Nephron progenitor cell (in vitro differentiated cells): ENCODE measurements around the gene PALD1.
A peak's percentile ranks its signal among the peaks of the same experiment; 100 is the strongest.

Source experiments
- DNase-seq: peaks from one replicate; pipeline ENCODE4 v3.0.0; 2021
- H3K27ac Mint-ChIP-seq: 2 replicates; pipeline ENCODE4 v1.8.0; 2021; ENCODE audit warnings: mild to moderate bottlenecking, moderate library complexity, mixed read lengths
- H3K27me3 Mint-ChIP-seq: 2 replicates; pipeline ENCODE4 v1.8.0; 2021; ENCODE audit warnings: mild to moderate bottlenecking, low read depth, mixed read lengths; ENCODE audit not compliant: poor library complexity
- H3K36me3 Mint-ChIP-seq: 2 replicates; pipeline ENCODE4 v1.8.0; 2021; ENCODE audit warnings: low read depth, mixed read lengths
- H3K4me1 Mint-ChIP-seq: 2 replicates; pipeline ENCODE4 v1.8.0; 2021; ENCODE audit warnings: mixed read lengths
- H3K4me3 Mint-ChIP-seq: 2 replicates; pipeline ENCODE4 v1.8.0; 2021; ENCODE audit warnings: mild to moderate bottlenecking, moderate library complexity, mixed read lengths
- H3K9me3 Mint-ChIP-seq: 2 replicates; pipeline ENCODE4 v1.8.0; 2021; ENCODE audit warnings: mild to moderate bottlenecking, moderate library complexity, mixed read lengths
- TF ChIP-seq, protein P1 (sequence below): fragments of 200-600 bp; sonication (generic); IDR thresholded peaks from 2 replicates; pipeline ENCODE4 v1.5.0; 2021; ENCODE audit warnings: antibody characterized with exemption

The PALD1 gene

DNA sequence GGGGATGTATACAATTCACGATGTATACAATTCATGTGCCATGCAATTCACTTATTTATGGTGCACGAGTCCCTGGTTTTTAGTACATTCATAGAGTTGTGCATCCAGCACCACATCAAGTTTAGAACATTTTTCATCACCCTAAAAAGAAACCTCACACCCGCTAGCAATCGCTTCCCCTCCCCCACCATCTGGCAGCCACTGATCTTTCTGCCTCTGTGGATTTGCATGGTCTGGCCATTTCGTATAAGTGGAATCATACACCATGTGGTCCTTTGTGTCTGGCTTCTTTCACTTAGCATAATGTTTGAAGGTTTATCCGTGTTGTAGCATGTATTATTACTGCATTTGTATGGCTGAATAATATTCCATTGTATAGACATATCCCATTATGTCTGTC is 71.9 kb downstream of the PALD1 start:
- TF ChIP-seq, protein P1, sequence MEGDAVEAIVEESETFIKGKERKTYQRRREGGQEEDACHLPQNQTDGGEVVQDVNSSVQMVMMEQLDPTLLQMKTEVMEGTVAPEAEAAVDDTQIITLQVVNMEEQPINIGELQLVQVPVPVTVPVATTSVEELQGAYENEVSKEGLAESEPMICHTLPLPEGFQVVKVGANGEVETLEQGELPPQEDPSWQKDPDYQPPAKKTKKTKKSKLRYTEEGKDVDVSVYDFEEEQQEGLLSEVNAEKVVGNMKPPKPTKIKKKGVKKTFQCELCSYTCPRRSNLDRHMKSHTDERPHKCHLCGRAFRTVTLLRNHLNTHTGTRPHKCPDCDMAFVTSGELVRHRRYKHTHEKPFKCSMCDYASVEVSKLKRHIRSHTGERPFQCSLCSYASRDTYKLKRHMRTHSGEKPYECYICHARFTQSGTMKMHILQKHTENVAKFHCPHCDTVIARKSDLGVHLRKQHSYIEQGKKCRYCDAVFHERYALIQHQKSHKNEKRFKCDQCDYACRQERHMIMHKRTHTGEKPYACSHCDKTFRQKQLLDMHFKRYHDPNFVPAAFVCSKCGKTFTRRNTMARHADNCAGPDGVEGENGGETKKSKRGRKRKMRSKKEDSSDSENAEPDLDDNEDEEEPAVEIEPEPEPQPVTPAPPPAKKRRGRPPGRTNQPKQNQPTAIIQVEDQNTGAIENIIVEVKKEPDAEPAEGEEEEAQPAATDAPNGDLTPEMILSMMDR: no peak
- no peaks in the 10 kb centered on the region for H3K27me3 Mint-ChIP-seq

DNA sequence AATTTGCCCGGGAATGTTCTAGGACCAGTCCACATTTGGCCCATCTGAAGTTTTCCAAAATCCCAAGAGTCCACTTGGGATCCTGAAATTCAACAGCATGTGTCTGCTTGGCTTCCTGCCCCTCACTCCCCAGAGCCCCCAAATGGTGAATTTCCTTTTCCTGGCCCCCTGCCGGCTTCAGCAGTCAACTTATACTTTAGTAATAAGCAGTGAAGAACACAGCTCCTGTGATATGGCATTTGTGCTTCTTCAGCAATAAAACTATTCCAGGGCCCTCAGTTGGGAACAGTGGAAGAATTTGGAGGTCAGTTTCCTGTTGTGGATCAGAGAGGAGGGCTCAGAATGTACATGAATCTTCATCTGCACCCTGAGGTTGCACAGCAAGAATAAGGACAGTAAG is 72.9 kb downstream of the PALD1 start:
- H3K4me3 Mint-ChIP-seq: no peak overlapping the region
- H3K27ac Mint-ChIP-seq: no peak overlapping the region
- H3K4me1 Mint-ChIP-seq: peaks cover 27% of the 10 kb centered on the region
- H3K9me3 Mint-ChIP-seq: no peaks in the 10 kb centered on the region
- peaks cover 18% of the 10 kb centered on the region for H3K36me3 Mint-ChIP-seq
- TF ChIP-seq, protein P1: no peak
- H3K27me3 Mint-ChIP-seq: no peaks in the 10 kb centered on the region
- DNase-seq: no peak

More for the DNA sequence above, 71.9 kb downstream of the PALD1 start:
- H3K4me3 Mint-ChIP-seq: no peak overlapping the region
- H3K9me3 Mint-ChIP-seq: no peaks in the 10 kb centered on the region
- no peak for DNase-seq
- H3K27ac Mint-ChIP-seq: no peak overlapping the region
- peaks cover 13% of the 10 kb centered on the region for H3K36me3 Mint-ChIP-seq
- peaks cover 27% of the 10 kb centered on the region for H3K4me1 Mint-ChIP-seq

DNA sequence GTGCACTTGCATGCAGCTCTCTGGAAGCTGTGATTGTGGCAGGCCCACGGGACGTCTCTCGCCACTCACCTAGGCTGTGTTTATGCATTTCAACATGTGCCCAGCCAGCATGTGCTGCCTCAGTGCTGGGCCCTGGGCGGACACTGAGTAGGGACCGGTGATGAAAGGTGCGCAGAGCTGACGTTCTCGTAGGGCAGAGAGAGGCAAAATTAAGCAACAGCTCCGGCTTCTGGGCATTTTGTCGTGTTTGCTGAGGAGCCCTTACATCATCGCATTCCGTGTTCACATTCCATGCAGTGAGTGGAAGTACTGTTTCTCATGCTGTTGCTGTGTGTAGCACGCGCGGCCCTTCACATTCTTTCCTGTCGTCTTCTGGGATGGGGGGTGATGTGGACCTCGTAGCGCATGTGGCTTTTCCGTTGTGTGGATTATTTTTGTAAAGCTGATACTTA is 73.4 kb downstream of the PALD1 start:
- H3K27me3 Mint-ChIP-seq: no peaks in the 10 kb centered on the region
- no peak for DNase-seq
- no peak overlapping the region for H3K4me3 Mint-ChIP-seq
- H3K9me3 Mint-ChIP-seq: no peaks in the 10 kb centered on the region
- H3K4me1 Mint-ChIP-seq: peaks cover 27% of the 10 kb centered on the region
- TF ChIP-seq, protein P1: no peak
- H3K36me3 Mint-ChIP-seq: peaks cover 18% of the 10 kb centered on the region
- no peak overlapping the region for H3K27ac Mint-ChIP-seq

DNA sequence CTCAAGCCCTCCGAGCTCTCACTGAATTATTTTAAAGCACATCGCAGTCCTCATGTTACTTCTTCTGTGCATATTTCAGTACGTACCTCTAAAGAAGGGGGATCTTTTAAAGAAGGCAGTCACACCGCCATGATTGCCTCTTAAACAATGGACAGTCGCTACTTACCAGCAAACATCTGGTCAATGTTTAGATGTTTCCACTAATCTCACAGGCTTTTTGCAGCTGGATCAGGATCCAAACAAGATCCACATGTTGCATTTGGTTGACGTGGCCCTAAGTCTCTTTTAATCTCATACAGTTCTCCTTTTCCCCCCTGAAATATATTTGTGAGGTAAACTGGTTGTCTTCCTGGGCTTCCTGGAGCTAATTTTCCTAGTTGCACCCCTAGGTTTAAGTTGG is 74.0 kb downstream of the PALD1 start:
- no peak for DNase-seq
- TF ChIP-seq, protein P1: no peak
- H3K4me1 Mint-ChIP-seq: peaks cover 32% of the 10 kb centered on the region
- H3K27ac Mint-ChIP-seq: peak overlapping the region; percentile 38
- H3K9me3 Mint-ChIP-seq: no peaks in the 10 kb centered on the region
- H3K4me3 Mint-ChIP-seq: no peak overlapping the region
- peaks cover 18% of the 10 kb centered on the region for H3K36me3 Mint-ChIP-seq
- no peaks in the 10 kb centered on the region for H3K27me3 Mint-ChIP-seq

DNA sequence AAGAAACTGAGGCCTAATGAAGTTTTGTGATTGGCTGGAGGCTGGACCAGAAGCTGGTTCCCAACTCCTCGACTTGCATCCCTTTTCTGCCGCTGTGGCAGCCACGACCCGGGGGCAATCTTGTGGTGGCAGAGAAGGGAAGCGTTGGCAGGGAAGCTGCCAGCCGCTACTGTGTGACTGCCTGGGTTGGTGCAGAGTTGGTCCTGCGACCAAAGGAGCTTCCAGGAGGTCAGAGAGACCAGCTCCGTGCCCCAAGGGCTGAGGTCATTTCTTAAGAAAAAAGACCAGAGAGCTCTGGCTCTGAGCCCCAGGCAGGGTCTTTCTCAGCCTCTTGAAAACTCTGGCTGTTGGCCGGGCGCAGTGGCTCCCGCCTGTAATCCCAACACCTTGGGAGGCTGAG is 76.8 kb downstream of the PALD1 start:
- H3K9me3 Mint-ChIP-seq: no peaks in the 10 kb centered on the region
- H3K4me1 Mint-ChIP-seq: peaks cover 53% of the 10 kb centered on the region
- H3K36me3 Mint-ChIP-seq: peaks cover 18% of the 10 kb centered on the region
- no peak overlapping the region for H3K4me3 Mint-ChIP-seq
- no peak overlapping the region for H3K27ac Mint-ChIP-seq
- TF ChIP-seq, protein P1: no peak
- H3K27me3 Mint-ChIP-seq: peaks cover 6% of the 10 kb centered on the region
- no peak for DNase-seq

DNA sequence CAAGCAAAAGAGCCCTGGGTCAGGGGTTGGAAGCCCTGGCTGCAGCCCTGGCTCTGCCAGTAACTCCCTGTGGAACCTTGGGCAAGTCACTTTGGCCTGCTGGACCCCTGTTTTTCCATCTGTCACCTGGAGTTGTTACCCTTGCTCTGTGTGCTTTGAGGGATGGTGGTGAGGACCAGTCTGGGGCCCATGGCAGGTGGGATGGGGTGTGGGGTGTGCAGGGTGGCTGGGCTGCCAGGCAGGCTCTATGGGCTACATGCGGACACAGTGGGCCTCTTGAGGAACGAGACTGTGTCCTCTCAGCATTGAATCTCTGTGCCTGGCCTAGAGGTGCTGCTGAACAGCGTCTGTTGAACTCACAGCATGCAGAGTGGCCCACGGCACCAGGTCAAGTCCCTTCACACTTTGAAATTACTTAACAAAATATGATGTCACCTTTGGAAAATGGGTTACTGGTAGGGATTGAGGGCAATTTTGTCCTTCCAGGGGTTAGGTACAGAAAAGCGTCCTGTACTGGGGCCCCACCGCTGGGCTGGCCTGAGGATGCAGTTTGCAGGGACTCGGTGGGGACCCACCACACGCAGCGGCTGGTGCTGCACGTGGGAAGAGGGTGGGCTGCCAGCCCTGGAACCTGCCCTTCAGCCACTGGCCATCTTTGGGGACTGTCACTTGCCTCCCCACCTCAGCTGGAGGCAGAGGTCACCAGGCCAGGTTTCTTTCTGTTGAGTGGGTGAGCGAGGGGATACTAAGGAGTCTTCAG is 78.7 kb downstream of the PALD1 start:
- Mint-ChIP-seq H3K4me1 (peaks cover 60% of the 10 kb centered on the region), H3K36me3 (peaks cover 16% of the 10 kb centered on the region), H3K27ac (peak overlapping the region; percentile 73), H3K27me3 (peaks cover 13% of the 10 kb centered on the region), H3K9me3 (no peaks in the 10 kb centered on the region), H3K4me3 (no peak overlapping the region)
- DNase-seq: no peak
- TF ChIP-seq, protein P1: no peak
